ENCODE results near the gene NTPCR. TPM values are rescaled to one million over a fixed set of nuclear protein-coding genes. Genes with fewer than 3 reads are reported as not detected.
A peak's percentile ranks its signal among the peaks of the same experiment; 100 is the strongest.

The NTPCR gene
- polyA plus RNA-seq, 1 donor: 45.9 TPM

DNA sequence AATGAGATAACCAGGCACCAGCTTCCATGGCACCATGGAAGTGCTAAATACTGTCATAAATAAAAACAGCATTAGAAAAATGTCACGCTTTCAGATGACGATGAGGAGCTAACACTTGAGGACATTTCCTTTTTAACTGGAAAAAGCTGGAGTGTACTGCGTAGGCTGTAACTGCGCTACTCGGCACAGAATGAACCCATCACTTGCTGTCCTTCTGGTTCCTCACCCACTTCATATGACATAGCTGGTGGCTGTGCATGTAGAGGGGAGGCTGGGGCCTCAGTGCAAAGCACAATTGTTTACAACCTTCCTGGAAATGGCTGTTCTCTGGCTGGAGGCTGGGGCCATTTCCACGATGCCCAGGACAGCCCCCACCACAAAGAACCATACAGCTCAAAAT is 55.7 kb downstream of the NTPCR start:
- no peak for DNase-seq
- WGBS (ENCODE audit: insufficient coverage, low lambda C conversion rate): 90% methylated on average over 2 of the region's 6 CpGs
- H3K4me1 ChIP-seq (ENCODE audit: control insufficient read depth, insufficient read depth, low read length): no peaks in the 10 kb centered on the region

DNA sequence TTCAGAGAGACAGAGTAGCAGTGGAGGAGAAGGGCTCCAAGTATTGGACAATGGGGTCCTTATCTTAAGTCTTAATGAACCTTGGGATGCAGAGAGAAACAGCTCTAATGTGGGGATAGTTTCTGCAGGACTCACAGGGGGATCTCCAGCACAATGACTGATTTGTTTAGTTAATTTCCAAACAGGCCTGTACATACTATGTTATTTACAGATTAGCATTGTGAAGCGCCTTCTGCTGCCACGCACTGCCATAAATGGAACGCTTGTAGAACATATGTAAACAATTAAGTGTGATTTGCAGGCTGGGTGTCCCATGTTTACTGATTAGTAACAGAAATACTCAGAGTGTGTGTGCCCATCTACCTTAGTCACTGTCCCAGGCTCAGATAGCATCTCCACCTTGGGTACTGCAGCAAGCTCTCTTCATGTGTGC is 56.1 kb downstream of the NTPCR start:
- Histone ChIP-seq H3K9me3 (ENCODE audit: control insufficient read depth, low read depth, low read length) (no peaks in the 10 kb centered on the region), H3K27me3 (ENCODE audit: control insufficient read depth, insufficient read depth, low read length) (no peaks in the 10 kb centered on the region), H3K27ac (ENCODE audit: low read length) (no peak overlapping the region), H3K36me3 (ENCODE audit: control insufficient read depth, insufficient read depth, low read length) (no peaks in the 10 kb centered on the region), H3K4me3 (ENCODE audit: low read length) (no peak overlapping the region), H3K4me1 (ENCODE audit: control insufficient read depth, insufficient read depth, low read length) (no peaks in the 10 kb centered on the region)
- DNase-seq: no peak
- WGBS (ENCODE audit: insufficient coverage, low lambda C conversion rate): no CpG with 5 or more reads among the region's 3 CpGs

More for the DNA sequence above, 55.7 kb downstream of the NTPCR start:
- H3K4me3 ChIP-seq (ENCODE audit: low read length): no peak overlapping the region
- H3K9me3 ChIP-seq (ENCODE audit: control insufficient read depth, low read depth, low read length): no peaks in the 10 kb centered on the region
- H3K27ac ChIP-seq (ENCODE audit: low read length): no peak overlapping the region
- H3K27me3 ChIP-seq (ENCODE audit: control insufficient read depth, insufficient read depth, low read length): no peaks in the 10 kb centered on the region
- H3K36me3 ChIP-seq (ENCODE audit: control insufficient read depth, insufficient read depth, low read length): no peaks in the 10 kb centered on the region

DNA sequence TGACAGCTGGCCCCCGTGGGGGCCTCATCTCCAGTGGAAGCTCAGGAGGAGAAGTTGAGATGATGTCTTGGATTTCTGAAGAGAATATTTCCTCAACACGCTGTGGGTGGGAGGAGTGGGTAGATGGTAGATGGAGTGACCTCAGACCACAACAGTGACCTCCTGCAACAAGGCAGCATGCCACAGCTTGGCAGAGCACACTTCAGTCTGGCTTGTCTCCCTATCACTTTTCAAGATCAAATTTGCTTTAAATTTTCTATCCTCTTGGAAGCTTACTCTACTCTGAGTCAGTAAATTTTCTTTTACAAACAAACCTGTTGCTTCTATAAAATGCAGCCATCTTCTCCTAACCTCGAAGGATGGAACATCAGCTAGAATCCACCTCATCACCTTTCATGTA is 59.7 kb downstream of the NTPCR start:
- no peak for DNase-seq
- no peaks in the 10 kb centered on the region for H3K36me3 ChIP-seq (ENCODE audit: control insufficient read depth, insufficient read depth, low read length)
- WGBS (ENCODE audit: insufficient coverage, low lambda C conversion rate): no CpG with 5 or more reads among the region's 3 CpGs
- no peak overlapping the region for H3K27ac ChIP-seq (ENCODE audit: low read length)
- H3K9me3 ChIP-seq (ENCODE audit: control insufficient read depth, low read depth, low read length): no peaks in the 10 kb centered on the region
- H3K27me3 ChIP-seq (ENCODE audit: control insufficient read depth, insufficient read depth, low read length): no peaks in the 10 kb centered on the region
- no peak overlapping the region for H3K4me3 ChIP-seq (ENCODE audit: low read length)
- no peaks in the 10 kb centered on the region for H3K4me1 ChIP-seq (ENCODE audit: control insufficient read depth, insufficient read depth, low read length)

DNA sequence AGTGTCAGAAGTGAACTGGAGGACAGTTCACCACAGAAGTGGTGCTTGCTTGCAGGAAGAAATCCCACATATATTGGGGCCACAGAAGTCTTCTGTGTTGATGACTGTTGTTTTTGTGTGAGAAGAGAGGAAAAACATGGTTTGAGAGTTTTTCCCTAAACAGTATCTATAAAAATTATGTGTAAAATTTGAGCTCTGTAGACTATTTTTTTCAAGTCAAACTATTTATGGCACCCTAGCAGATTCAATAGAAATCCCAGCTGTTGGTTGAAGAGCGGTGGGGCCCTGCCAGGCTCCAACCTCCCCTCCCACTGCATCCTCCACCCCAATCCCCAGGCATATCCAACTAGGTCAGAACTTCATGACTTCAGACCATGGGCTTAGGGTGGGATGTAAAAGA is 61.6 kb downstream of the NTPCR start:
- Histone ChIP-seq H3K27ac (ENCODE audit: low read length) (no peak overlapping the region), H3K36me3 (ENCODE audit: control insufficient read depth, insufficient read depth, low read length) (no peaks in the 10 kb centered on the region), H3K4me1 (ENCODE audit: control insufficient read depth, insufficient read depth, low read length) (no peaks in the 10 kb centered on the region), H3K27me3 (ENCODE audit: control insufficient read depth, insufficient read depth, low read length) (no peaks in the 10 kb centered on the region), H3K4me3 (ENCODE audit: low read length) (no peak overlapping the region), H3K9me3 (ENCODE audit: control insufficient read depth, low read depth, low read length) (no peaks in the 10 kb centered on the region)
- no peak for DNase-seq
- no CpG with 5 or more reads among the region's 1 CpG for WGBS (ENCODE audit: insufficient coverage, low lambda C conversion rate)

DNA sequence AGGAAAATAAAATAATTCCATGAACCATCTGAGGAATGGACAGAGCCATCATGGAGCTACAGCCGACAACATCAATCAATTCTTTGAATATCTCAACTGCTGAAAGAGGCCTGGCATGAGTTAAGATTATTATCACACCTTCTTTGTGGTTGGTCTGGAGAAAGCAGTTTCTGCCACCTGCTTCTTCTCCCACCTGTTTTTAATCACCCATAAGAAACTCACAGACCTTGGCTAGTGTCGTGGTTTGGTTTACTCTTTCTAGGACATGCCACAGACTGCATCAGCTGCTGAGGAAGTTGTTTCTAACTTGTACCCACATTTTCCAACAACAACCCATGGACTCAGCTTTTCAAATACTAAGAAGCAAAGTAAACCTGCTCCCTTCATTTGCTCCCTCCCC is 65.6 kb downstream of the NTPCR start:
- no peaks in the 10 kb centered on the region for H3K27me3 ChIP-seq (ENCODE audit: control insufficient read depth, insufficient read depth, low read length)
- H3K4me1 ChIP-seq (ENCODE audit: control insufficient read depth, insufficient read depth, low read length): peaks cover 5% of the 10 kb centered on the region
- 67% methylated on average over 2 of the region's 2 CpGs for WGBS (ENCODE audit: insufficient coverage, low lambda C conversion rate)
- no peak for DNase-seq
- H3K27ac ChIP-seq (ENCODE audit: low read length): no peak overlapping the region
- no peaks in the 10 kb centered on the region for H3K36me3 ChIP-seq (ENCODE audit: control insufficient read depth, insufficient read depth, low read length)
- no peak overlapping the region for H3K4me3 ChIP-seq (ENCODE audit: low read length)
- H3K9me3 ChIP-seq (ENCODE audit: control insufficient read depth, low read depth, low read length): no peaks in the 10 kb centered on the region

DNA sequence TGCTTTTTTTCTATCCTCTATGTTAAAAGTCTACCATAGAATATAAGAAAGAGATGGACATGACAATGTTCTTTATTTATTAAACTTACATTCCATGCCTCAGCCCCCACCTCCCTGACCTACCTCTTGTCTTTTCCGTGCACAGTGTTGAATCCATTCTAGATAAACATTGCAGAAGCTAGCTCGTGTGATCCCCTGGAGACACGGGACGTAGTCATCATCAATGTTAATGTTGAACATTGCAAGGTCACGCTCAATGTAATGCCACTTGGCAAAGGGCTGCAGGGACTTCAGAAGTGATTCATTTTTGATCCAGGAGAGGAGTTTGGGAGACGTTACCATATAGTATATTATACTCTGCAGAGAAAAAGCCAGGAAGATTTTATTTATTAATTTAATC is 66.4 kb downstream of the NTPCR start:
- WGBS (ENCODE audit: insufficient coverage, low lambda C conversion rate): no CpG with 5 or more reads among the region's 6 CpGs
- no peaks in the 10 kb centered on the region for H3K9me3 ChIP-seq (ENCODE audit: control insufficient read depth, low read depth, low read length)
- H3K4me1 ChIP-seq (ENCODE audit: control insufficient read depth, insufficient read depth, low read length): peaks cover 5% of the 10 kb centered on the region
- DNase-seq: no peak
- no peaks in the 10 kb centered on the region for H3K27me3 ChIP-seq (ENCODE audit: control insufficient read depth, insufficient read depth, low read length)
- no peaks in the 10 kb centered on the region for H3K36me3 ChIP-seq (ENCODE audit: control insufficient read depth, insufficient read depth, low read length)
- H3K4me3 ChIP-seq (ENCODE audit: low read length): no peak overlapping the region
- no peak overlapping the region for H3K27ac ChIP-seq (ENCODE audit: low read length)

DNA sequence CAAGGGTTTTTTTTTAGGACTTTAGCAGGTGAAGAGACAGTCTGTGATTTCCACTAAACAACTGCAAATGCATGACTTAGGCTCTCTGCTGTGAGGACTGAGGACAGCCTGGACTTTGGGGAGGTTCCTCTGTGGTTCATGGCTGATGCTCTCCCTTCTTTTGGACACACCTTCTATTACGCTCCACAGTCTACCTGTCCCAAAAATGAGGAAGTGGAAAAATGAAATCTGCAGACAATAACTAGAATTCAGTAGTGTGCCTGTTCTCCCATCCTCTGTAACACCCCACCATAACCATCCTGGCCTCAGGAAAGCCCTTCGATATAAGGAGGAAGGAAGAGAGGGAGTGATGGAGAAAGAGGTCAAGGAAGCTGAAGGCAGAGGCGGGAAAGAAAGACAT is 68.7 kb downstream of the NTPCR start:
- Histone ChIP-seq H3K27me3 (ENCODE audit: control insufficient read depth, insufficient read depth, low read length) (no peaks in the 10 kb centered on the region), H3K4me1 (ENCODE audit: control insufficient read depth, insufficient read depth, low read length) (peaks cover 5% of the 10 kb centered on the region), H3K36me3 (ENCODE audit: control insufficient read depth, insufficient read depth, low read length) (no peaks in the 10 kb centered on the region), H3K27ac (ENCODE audit: low read length) (no peak overlapping the region), H3K9me3 (ENCODE audit: control insufficient read depth, low read depth, low read length) (no peaks in the 10 kb centered on the region), H3K4me3 (ENCODE audit: low read length) (no peak overlapping the region)
- 100% methylated on average over 1 of the region's 3 CpGs for WGBS (ENCODE audit: insufficient coverage, low lambda C conversion rate)
- DNase-seq: no peak

DNA sequence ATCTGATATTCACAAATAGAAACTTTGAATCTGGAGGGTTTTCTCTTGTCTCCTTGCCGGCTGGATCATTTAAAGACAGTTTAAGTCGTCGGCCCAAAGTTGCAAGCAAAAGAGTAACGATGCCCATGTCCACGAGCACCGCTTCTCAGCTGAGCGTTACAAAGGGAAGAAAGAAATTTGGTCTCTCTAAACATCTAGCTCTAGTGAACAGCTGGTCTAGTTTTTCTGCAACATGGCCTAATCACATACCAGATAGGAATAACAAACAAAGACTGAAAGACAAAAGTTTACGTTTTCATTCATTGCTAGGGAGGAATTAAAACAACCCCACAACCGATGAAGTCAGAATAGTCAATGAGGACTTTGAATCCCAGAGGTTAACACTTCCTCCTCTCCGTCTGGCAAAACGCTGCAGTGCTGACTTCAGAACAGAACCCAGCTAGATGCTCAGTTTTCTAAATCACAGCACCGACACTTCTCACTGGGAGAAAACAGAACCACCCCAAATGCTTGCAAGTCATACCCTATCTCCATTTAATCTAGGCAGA is 69.4 kb downstream of the NTPCR start:
- DNase-seq: peak in 1 of 2 donors; percentile 51
- Histone ChIP-seq H3K27me3 (ENCODE audit: control insufficient read depth, insufficient read depth, low read length) (no peaks in the 10 kb centered on the region), H3K27ac (ENCODE audit: low read length) (no peak overlapping the region), H3K36me3 (ENCODE audit: control insufficient read depth, insufficient read depth, low read length) (no peaks in the 10 kb centered on the region), H3K4me1 (ENCODE audit: control insufficient read depth, insufficient read depth, low read length) (peaks cover 5% of the 10 kb centered on the region), H3K4me3 (ENCODE audit: low read length) (no peak overlapping the region), H3K9me3 (ENCODE audit: control insufficient read depth, low read depth, low read length) (no peaks in the 10 kb centered on the region)
- 89% methylated on average over 5 of the region's 12 CpGs for WGBS (ENCODE audit: insufficient coverage, low lambda C conversion rate)

DNA sequence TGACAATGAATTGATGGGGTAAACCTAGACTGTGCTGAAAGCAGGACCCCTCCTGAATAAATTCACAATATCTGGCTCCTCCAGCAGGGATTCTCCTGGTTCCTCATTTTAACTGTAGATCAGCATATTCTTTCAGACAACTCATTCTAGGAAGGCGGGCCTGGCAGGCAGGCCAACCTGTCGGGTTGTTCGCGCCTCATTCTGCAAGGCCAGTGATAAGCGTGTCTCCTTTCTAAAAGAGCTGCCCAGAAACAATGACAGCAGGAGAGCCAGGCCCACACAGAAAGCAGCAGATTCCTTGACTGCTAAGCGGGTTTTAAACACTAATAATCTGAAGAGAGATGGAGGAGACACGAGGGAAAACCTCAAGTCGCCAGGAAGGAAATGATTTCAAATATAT is 70.0 kb downstream of the NTPCR start:
- no peaks in the 10 kb centered on the region for H3K9me3 ChIP-seq (ENCODE audit: control insufficient read depth, low read depth, low read length)
- WGBS (ENCODE audit: insufficient coverage, low lambda C conversion rate): no CpG with 5 or more reads among the region's 8 CpGs
- no peak overlapping the region for H3K4me3 ChIP-seq (ENCODE audit: low read length)
- no peaks in the 10 kb centered on the region for H3K36me3 ChIP-seq (ENCODE audit: control insufficient read depth, insufficient read depth, low read length)
- H3K27ac ChIP-seq (ENCODE audit: low read length): no peak overlapping the region
- peaks cover 5% of the 10 kb centered on the region for H3K4me1 ChIP-seq (ENCODE audit: control insufficient read depth, insufficient read depth, low read length)
- no peaks in the 10 kb centered on the region for H3K27me3 ChIP-seq (ENCODE audit: control insufficient read depth, insufficient read depth, low read length)
- DNase-seq: peak; percentile 18 to 21

DNA sequence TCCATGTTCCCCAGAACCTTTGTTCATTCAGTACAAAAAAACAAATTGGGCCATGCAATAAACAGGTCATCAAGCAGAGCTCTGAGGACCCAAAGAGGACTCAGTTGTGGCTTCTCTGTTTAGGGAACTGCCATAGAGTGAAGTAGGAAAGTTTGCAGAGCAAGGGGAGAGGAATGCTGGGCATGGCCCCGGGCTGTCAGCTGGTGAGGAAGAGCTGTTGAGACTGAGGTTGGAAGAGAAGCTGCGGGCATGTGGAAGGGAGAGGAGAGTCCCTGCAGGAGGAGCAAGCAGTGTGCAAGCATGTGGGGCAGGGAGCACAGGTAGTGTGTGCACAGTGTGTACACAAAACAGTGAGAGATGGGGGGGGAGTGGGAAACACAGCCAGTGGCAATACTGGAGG is 71.8 kb downstream of the NTPCR start:
- no peaks in the 10 kb centered on the region for H3K27me3 ChIP-seq (ENCODE audit: control insufficient read depth, insufficient read depth, low read length)
- H3K4me3 ChIP-seq (ENCODE audit: low read length): no peak overlapping the region
- H3K9me3 ChIP-seq (ENCODE audit: control insufficient read depth, low read depth, low read length): no peaks in the 10 kb centered on the region
- peaks cover 5% of the 10 kb centered on the region for H3K4me1 ChIP-seq (ENCODE audit: control insufficient read depth, insufficient read depth, low read length)
- no peaks in the 10 kb centered on the region for H3K36me3 ChIP-seq (ENCODE audit: control insufficient read depth, insufficient read depth, low read length)
- no peak overlapping the region for H3K27ac ChIP-seq (ENCODE audit: low read length)
- DNase-seq: no peak
- WGBS (ENCODE audit: insufficient coverage, low lambda C conversion rate): no CpG with 5 or more reads among the region's 2 CpGs

DNA sequence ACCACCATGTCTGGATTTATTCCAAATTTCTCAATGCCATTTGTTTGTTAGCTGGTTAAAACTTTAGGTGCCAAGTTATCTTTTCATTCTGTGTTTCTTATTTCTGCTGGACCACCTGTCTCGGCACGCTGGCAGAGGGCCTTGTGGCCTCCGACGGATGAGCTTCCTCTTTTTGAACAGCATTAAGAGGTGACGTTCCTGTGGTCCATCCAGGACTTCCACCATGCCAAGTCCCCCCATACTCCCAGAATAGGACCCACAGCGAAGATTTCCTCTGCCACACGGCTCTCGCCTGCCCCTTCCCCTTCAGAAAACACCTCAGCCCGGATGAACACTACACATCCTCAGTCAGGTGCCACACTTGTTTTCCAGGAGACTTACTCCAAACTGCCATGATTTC is 73.8 kb downstream of the NTPCR start:
- no peaks in the 10 kb centered on the region for H3K27me3 ChIP-seq (ENCODE audit: control insufficient read depth, insufficient read depth, low read length)
- H3K27ac ChIP-seq (ENCODE audit: low read length): no peak overlapping the region
- no CpG with 5 or more reads among the region's 9 CpGs for WGBS (ENCODE audit: insufficient coverage, low lambda C conversion rate)
- H3K4me3 ChIP-seq (ENCODE audit: low read length): no peak overlapping the region
- no peak for DNase-seq
- H3K4me1 ChIP-seq (ENCODE audit: control insufficient read depth, insufficient read depth, low read length): peaks cover 5% of the 10 kb centered on the region
- H3K36me3 ChIP-seq (ENCODE audit: control insufficient read depth, insufficient read depth, low read length): no peaks in the 10 kb centered on the region
- no peaks in the 10 kb centered on the region for H3K9me3 ChIP-seq (ENCODE audit: control insufficient read depth, low read depth, low read length)

Measured in large intestine (tissue), 3 donors.